Activated CD4-positive, alpha-beta T cell treated with anti-CD3 and anti-CD28 coated beads, Interleukin-10, Interleukin-2, amounts not matched to agents 100 ng/mL and 50 ng/mL, durations not matched to agents 16 hours and 8 hours (primary cell): ENCODE data around the gene PPARG.
A peak's percentile ranks its signal among the peaks of the same experiment; 100 is the strongest.
"Not testable (repeated sequence)": the region's sequence is repeated elsewhere in the genome, so short reads cannot be mapped to it uniquely, and the experiment has no call there.

Experiments
- DNase-seq: peaks from one replicate; pipeline ENCODE4 v3.0.0-alpha.2; 2020

Gene PPARG

DNA sequence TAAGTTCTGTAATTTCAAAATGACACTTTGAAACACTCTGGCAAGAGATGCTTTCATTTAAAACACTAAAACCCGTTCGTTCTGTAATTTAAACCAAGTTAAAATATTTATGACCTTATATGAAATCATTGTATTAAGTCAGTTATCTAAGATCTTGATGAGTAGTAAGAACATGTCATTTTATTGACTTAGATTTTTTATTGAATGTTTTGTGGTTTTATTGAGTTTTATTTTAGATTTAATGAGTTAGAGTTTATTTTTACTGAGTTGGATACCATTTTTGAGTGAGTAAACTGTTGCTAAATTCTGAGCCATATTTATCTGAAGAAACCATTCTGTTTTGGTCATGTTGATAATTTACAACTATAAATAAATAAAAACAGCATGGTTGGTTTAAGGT, 94.3 kb downstream of the PPARG start:
- no peak for DNase-seq

DNA sequence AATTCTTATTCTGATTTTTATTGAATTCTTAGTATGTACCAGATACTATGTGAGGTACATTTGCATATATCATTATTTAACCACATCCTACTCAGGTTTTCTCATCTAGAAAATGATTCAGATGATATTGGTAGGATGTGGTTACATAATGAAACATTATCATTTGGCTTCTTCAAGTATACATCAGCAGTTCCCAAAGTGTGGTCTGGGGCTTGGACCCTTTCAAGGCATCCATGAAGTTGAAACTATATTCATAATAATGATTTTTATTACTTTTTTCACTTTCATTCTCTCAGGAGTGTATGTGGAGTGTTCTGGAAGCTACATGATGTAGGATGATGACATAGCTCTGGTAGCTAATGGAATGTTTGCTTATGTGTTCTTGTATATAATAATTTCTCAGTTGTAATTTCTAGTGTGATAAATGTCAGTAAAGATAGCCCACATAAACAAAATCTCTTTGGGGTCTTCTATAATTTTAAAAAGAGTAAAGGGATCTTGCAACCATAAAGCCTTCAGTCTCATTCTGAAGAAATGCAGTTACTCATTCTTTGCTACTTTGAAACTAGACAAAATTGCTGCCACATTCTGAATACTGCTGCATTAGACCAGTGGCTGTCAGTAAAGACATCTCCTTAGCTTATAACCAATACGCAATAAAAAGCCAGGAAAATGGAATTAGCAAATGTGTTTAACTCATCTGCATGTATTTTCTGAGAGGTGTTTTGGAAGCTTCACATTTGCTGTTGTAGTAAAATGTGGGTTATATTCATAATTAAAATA, 95.8 kb downstream of the PPARG start:
- DNase-seq, result peak; percentile 53

GRCh38 chr3:12386514-12387291, 97.8 kb downstream of the PPARG start:
- not testable (repeated sequence) for DNase-seq

DNA sequence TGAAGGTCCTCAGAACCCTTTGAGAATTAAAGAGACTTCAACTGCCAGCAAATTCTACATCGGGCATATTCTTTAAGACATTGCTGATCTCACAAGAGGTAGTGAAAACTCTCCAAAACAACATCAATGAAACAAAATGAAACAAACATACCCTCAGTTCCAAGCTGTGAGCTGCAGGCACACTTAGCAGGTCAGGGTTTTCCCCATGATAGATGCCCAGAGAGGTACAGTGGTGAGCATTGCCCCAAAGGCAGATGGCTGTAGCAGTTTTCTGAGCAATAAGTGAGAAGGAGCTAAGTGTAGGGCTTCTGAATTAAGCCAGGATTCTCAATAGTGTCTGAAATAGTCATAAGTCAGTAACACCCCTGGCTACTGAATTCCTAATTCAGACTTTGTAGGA, 99.3 kb downstream of the PPARG start:
- no peak for DNase-seq

DNA sequence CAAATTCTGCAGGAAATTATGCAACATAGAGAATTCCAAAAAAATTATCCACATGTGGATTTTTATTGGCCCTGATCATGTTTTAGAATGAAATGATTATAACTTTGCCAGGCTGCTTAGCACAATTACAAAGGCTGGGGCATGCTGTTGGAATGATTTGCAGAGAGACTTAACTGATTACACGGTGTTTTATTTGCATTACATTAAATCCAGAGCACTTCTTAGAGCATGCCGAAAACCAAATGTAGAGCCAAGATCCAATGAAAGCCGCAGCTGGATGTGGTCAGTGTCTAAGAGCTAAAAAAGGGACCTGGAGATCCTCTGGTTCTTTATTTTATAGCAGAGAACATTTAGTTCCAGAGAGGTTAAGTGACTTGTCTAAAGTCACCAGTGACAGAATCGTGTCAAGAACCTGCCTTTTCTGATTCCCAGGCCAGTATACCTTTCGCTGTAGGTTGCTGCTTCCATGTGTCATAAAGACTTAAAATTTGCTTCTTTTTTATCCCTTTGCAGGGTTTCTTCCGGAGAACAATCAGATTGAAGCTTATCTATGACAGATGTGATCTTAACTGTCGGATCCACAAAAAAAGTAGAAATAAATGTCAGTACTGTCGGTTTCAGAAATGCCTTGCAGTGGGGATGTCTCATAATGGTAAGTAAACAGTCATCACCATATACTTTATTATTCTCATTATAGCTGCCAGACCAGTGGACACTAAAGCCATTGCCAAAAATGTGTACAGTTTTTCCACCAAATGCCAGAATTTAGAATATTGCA, 103.4 kb downstream of the PPARG start:
- no peak for DNase-seq

DNA sequence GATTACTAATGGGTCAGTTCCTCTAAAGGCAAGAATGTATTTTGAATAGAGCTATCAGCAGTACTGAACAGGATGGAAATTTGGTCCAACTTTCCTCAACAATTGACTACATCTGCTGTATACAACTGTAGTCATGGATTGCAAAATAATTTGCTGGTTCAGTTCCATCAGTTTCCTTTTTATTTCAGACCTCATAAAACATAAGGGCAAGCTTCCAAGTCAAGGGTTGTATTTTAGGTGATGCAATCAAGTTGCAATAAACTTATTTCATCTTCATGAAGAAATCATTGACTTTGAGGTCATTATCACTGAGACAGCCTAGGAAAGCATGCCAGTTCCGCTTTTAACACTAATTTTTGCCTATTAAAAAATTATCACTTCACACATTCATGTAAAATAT, 105.0 kb downstream of the PPARG start:
- no peak for DNase-seq

DNA sequence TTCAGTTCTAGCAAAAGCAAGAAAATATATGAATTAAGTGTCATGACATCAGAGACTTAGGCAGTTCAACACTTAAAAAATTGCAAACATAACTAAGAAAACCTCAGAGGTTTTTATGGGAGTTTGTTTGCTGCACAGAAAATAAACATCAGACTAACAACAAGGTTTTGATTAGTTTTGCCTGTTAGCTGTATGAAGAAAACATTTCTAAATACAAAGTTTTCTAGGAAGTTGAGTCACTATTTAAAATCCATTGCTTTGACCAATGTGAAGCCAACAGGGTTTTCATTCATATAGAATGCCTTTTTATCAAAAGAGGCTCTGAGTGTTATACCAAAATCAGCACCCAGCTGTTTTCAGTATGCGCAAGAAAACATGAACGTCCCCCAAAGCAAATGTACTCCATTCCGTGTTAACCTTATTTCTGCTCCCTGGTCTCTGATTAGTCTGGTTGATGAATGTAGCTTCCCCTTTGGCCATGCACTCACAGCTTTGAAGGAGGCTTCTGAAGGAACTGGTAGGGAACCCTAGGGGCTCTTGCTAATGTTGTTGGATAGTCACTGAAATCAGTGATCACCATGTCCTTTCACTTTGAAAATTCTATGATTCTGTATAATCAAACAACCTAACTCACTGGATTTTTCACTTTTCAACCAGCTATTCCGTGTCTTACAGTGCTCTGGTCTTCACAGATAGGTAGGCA, 105.8 kb downstream of the PPARG start:
- no peak for DNase-seq

DNA sequence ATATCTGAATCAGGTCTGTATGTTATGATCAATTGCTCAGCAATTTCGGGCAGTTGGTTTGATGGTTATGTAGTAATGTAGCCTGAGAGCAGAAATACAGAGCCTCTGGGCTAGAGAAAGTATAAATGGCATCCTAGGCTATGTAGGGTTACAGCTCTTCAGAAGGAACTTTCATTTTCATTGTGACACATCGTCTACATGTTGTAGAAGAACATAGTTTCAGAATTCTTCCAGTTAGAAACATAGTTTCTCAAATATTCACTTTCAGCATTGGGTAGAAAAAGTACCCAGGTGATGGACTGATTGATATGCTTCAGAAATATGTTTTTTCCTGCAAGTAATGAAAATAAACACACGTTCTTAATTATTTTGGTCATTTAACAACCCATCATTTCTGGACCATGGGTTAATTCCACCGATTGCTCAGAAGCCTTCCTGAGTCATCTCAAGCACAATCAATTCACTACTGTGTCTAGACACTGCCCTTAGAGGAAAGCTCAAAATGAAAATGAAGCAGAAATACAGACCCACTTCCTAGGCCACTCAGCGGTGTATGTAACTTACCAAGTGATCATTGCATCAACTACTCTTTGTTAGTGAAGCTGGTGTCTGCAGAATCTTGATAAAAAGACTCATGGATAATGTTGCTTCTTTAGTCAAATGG, 106.6 kb downstream of the PPARG start:
- DNase-seq, result peak; percentile 88

GRCh38 chr3:12396471-12396870, 107.6 kb downstream of the PPARG start:
- DNase-seq, result no peak

GRCh38 chr3:12399226-12399625, 110.4 kb downstream of the PPARG start:
- DNase-seq, result no peak

DNA sequence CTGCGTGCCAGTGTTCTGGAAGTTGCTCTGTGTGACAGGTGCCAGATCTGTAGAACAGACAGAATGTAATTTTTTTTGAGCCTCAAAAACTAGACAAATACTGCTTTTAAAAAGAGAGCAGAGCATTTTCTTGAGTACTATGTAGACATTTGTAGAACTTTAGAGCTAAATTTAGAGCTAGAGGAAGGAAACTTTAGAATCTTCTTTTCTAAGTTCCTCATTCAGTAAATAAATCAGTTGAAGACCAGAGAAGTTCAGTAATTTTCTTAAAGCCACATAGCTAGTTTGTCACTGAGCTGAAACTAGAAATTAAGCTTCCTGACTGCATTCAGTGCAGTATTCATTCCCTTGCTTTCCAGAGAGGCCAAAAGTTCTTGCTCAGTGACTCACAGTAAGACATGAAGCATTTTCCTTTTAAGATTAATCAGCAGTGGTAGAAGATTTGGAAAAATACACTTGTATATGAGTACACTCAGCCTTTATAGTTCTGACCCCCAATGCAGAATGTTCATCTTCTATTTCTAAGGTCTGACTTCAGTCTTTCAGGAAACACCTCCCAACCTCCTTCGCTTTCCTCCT, 111.8 kb downstream of the PPARG start:
- DNase-seq, result no peak

- no peak for DNase-seq
These were observed 112.3 kb downstream of the PPARG start for GRCh38 chr3:12401208-12401607.

DNA sequence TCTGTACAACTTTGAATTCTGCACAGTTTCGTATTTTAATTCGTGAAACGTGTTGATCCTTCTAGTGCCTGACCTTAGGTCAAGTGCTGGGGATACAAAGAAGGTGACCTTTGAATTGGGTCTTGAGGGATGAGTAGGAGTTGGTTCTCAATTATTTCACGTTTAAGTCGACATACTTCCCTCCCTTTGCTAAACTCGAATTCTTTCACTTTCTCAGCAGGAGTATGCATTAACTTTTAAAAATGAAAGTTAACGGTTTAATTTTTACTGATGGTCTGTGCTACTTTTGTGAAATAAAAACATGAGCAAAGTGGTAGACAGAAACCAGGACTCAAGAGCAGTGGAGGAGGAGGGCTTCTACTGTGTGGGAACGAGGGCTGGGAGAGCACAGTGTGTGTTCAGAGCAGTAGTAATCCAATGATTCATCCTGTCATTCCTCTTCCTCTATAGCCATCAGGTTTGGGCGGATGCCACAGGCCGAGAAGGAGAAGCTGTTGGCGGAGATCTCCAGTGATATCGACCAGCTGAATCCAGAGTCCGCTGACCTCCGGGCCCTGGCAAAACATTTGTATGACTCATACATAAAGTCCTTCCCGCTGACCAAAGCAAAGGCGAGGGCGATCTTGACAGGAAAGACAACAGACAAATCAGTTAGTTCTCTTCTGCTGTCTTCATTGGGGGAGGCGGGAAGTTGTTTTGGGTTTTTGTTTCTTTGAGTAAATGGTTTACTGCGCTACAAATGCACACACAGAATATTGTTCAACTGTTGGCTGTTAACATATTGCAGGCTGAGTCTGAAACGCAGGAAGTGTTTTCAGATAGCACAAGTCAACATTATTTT, 116.8 kb downstream of the PPARG start:
- DNase-seq, result no peak

DNA sequence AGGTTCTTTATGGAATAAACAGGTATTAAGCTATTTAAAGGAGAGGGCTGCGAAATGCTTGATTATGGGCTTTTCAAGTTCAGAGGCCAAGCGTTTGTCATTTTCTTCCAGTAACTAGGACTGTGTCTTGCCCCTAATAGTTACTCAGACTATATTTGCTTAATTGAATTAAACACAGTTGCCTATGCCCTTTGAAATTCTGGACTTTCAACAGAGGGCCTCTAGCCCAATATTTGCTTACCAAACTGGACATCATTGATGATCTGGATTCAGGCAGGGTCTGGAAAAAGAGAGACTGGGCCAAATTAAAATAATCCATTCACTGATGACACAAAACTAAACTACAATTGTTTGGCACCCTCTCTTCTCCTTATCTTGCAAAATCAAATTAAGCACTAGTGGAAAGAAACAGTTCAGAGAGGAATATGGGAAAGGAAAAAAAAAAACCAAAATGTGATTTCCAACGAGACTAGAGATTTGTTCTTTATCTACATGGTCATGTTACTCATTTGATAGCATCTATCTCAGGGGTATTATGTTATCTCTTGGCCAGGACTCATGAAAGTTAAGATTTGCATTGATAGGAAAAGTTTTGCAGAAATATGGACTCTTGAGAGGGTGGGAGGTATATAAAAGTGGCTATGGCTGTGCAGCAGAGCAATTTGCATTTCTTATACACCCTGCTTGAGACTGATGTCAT, 120.3 kb downstream of the PPARG start:
- DNase-seq, result no peak

DNA sequence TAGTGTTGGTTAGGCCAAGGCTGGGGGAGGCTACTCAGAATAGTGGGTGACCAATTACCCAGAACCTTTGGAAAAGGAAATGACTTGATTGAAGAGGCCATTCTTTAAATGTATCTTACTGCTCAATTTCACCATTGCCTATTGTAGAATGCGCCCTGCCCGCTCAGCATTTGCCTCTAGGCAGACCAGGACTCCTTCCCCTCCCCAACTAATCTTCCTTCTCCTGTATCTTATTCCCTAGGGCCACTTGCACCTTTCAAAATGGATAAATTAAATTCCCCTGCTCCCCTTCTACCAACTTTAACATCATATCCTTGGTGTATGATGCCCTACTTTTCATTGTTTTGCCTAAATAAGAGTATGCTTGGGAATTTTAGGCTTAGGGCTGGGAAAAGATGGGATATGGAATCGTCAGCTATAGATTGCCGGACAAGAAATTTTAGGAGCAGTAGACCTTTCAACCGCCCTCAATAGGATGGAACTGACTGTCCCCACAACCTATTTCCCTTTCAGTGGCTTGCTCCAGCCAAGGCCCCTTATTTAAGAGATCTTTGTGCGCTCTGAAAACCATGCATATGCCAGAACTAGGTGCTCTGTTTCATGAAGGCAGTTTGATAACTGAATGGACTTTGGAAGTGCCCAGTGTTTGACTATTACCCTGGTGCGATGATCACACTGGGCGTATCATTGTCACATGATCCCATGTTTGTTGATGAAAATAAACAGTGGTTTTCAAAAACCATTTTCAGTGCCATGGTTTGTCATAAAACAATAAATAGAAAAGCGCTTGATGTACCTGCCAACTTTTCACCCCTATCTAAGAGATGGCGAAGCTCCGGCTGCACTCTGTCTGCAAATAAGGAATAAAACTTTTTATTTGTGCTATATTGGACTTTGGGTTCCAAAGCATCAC, 121.1 kb downstream of the PPARG start:
- DNase-seq, result no peak

- DNase-seq, result no peak
These were observed 124.9 kb downstream of the PPARG start for GRCh38 chr3:12413721-12414255.

DNA sequence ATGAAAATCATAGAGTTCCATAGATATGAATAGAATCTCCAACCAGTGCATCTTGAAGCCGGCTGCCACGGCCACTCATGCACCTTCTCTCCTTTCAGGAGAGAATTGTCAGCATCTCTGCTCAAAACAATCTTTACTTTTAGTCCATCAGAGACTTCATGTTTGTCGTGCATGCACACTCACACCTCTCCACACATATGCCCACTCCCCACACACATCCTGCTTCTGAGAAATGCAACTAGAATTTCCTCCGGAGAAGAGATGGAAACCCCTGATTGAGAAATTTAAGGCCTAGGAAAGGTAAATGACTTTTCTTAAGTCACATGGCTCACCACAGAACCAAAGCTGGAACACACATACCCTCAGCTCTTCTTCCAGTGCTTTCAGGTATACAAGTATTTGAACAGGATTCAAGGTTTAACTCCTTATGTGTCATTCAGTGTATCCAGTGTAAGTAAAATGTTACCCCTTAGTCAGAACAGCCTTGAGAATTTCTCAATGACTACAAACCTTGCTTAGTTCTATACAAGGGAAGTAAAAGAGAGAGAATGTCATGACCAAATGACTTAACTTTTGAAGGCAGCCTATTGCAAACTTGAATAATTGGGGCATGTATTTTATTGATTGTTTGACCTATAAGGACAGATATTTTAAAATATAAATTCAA, 126.3 kb downstream of the PPARG start:
- DNase-seq, result peak; percentile 32

DNA sequence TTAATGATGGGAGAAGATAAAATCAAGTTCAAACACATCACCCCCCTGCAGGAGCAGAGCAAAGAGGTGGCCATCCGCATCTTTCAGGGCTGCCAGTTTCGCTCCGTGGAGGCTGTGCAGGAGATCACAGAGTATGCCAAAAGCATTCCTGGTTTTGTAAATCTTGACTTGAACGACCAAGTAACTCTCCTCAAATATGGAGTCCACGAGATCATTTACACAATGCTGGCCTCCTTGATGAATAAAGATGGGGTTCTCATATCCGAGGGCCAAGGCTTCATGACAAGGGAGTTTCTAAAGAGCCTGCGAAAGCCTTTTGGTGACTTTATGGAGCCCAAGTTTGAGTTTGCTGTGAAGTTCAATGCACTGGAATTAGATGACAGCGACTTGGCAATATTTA, 127.9 kb downstream of the PPARG start:
- no peak for DNase-seq
